LoVo (cell line): ENCODE data around the gene CCDC47.
"Not testable (repeated sequence)": the region's sequence is repeated elsewhere in the genome, so short reads cannot be mapped to it uniquely, and the experiment has no call there.

ENCODE experiments used
- DNase-seq: peaks from one replicate; pipeline ENCODE4 v3.0.0-alpha.2; 2016; ENCODE audit warnings: low spot score

Gene CCDC47

GRCh38 chr17:63773272-63774140, at the start of gene CCDC47:
CCDC47 (minus strand) TSS chr17:63773597; CDS start chr17:63766175, 7,422 bp downstream.
- peak; percentile 98 for DNase-seq

- DNase-seq: no peak
Observed at GRCh38 chr17:63822537-63822936, 49.1 kb upstream of the CCDC47 start.

GRCh38 chr17:63821804-63822203, 48.4 kb upstream of the CCDC47 start:
- no peak for DNase-seq

- DNase-seq: no peak
Observed at GRCh38 chr17:63820963-63821561, 47.7 kb upstream of the CCDC47 start.

- no peak for DNase-seq
Observed at GRCh38 chr17:63819585-63820537, 46.5 kb upstream of the CCDC47 start.

- no peak for DNase-seq
Observed at GRCh38 chr17:63819131-63819530, 45.7 kb upstream of the CCDC47 start.

GRCh38 chr17:63817736-63818385, 44.5 kb upstream of the CCDC47 start:
- no peak for DNase-seq

GRCh38 chr17:63816669-63817068, 43.3 kb upstream of the CCDC47 start:
- DNase-seq: no peak

GRCh38 chr17:63816123-63816522, 42.7 kb upstream of the CCDC47 start:
- no peak for DNase-seq

GRCh38 chr17:63809970-63810369, 36.6 kb upstream of the CCDC47 start:
- DNase-seq: no peak

- no peak for DNase-seq
Observed at GRCh38 chr17:63805591-63805990, 32.2 kb upstream of the CCDC47 start.

GRCh38 chr17:63804328-63804727, 30.9 kb upstream of the CCDC47 start:
- DNase-seq: no peak

- DNase-seq: no peak
Observed at GRCh38 chr17:63800783-63801182, 27.4 kb upstream of the CCDC47 start.

- no peak for DNase-seq
Observed at GRCh38 chr17:63798572-63799106, 25.2 kb upstream of the CCDC47 start.

- DNase-seq: not testable (repeated sequence)
Observed at GRCh38 chr17:63796375-63796774, 23.0 kb upstream of the CCDC47 start.

GRCh38 chr17:63792055-63792729, 18.8 kb upstream of the CCDC47 start:
- no peak for DNase-seq

- DNase-seq: no peak
Observed at GRCh38 chr17:63790057-63790456, 16.7 kb upstream of the CCDC47 start.

GRCh38 chr17:63786971-63787711, 13.7 kb upstream of the CCDC47 start:
- no peak for DNase-seq

GRCh38 chr17:63786117-63786516, 12.7 kb upstream of the CCDC47 start:
- DNase-seq: no peak

GRCh38 chr17:63785556-63785955, 12.2 kb upstream of the CCDC47 start:
- DNase-seq: no peak
